Islet precursor cell (in vitro differentiated cells): ENCODE data around the gene ITPK1.
A peak's percentile ranks its signal among the peaks of the same experiment; 100 is the strongest.
"Not testable (repeated sequence)": the region's sequence is repeated elsewhere in the genome, so short reads cannot be mapped to it uniquely, and the experiment has no call there.

Experiments used
- DNase-seq: peaks from one replicate; pipeline ENCODE4 v3.0.0-alpha.2; 2018

ITPK1 gene

DNA sequence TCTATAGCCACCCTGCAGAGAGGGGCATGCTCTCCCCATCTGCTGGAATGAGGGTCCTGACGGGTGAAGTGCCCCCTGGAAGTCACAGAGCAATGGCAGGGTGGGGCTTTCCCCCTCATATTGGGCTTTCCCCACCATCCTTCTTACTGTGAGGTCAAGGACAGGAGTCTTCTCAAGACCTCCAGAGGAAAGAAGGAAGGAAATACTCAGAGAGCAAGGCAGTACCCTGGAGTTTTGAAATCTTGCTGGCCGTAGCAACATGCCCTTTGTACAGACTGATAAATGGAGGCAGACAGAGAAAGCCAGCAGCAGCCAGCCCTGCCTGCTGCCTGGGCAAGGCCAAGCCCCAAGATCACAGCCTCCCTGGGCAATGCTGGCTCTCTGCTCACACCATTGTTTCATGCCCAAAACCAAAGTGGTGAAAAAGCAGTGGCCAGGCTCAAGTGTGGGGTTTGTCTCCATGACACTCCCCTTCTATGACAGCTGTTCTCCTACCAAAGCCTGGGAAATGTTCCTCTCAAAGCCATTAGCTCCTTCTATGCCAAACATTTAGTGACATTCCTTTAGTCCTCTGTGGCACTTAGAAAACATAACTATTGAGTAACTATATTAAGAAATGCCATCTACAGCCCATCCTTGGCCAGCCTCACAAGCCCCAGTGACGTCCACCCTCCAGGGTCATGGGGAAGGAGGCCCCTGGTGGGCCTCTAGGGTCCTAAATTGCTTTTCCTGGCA is 13.2 kb upstream of the ITPK1 start:
- DNase-seq, result no peak

GRCh38 chr14:93126111-93126510 is 10.4 kb upstream of the ITPK1 start:
- no peak for DNase-seq

DNA sequence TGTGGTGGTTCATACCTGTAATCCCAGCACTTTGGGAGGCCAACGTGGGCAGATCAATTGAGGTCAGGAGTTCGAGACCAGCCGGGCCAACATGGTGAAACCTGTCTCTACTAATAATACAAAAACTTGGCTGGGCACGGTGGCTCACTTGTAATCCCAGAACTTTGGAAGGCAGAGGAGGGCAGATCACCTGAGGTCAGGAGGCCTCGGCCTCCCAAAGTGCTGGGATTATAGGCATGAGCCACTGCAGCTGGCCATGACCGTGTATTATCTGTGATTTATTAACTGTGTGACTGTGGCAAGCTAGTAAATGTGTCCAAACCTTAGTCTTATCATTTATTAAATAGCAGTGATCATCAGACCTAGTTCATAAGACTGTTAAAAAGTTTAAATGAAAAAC is 7.1 kb upstream of the ITPK1 start:
- DNase-seq, result no peak

DNA sequence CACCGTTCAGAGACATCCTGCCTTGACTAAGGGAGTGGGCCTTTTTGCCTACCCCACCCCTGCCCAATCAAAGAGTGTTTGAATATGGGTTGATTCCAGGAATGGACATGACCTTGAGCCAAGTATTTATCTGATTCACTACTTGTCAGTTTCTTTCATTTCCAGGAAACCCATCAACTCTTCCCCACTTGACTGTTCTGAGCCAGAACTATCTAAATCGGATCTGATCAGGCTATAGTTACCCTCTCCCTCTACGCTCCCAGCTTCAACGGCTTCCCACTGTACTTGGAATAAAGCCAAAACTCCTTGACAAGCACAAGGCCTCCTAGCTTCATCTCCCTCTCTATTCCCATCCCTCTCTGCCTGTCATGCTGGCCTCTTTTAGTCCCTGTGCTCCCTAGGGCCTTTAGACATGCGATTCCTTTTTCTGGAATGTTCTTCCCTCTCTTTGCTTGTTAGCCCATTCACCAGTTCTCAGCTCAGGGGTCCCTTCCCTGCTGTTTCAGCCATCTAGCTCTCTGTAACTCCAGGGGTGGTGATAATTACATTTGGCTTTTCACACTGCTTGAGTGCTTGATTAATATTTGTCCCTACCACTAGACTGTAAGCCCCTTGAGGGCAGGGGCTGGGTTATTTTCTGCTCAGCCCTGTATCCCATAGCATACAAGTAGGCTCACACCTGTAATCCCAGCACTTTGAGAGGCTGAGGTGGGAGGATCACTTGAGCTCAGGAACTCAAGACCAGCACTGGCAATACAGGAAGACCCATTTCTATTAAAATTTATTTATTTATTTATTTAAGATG is 5.5 kb upstream of the ITPK1 start:
- DNase-seq, result no peak

GRCh38 chr14:93120517-93120916 is 4.8 kb upstream of the ITPK1 start:
- no peak for DNase-seq

DNA sequence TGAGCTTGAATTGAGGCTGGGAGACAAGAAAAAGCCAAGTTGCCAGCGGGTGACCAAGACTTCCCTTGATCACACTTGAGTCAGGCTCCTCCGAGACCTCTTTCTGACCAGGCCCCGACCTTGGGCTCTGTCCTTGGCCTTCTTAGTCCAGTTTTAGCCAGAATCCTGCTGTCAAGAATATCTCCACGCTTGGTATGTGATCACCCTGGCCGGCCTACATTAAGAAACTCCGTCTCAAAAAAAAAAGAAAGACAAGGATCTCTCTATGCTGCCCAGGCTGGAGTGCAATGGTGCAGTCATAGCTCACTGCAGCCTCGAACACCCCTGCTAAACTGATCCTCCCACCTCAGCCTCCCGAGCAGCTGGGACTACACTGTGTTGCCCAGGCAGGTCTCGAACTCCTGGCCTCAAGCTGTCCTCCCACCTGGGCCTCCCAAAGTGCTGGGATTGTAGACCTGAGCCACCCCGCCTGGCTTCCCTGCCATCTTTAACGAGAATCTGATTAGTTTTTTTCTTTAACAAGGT is 1.0 kb upstream of the ITPK1 start:
- DNase-seq, result no peak

- peak; percentile 94 for DNase-seq
Observed at GRCh38 chr14:93115069-93115820, 480 bp downstream of the ITPK1 start.

- no peak for DNase-seq
Observed at GRCh38 chr14:93114713-93115068, 1.0 kb downstream of the ITPK1 start.

- no peak for DNase-seq
Observed at GRCh38 chr14:93114068-93114710, 1.5 kb downstream of the ITPK1 start.

DNA sequence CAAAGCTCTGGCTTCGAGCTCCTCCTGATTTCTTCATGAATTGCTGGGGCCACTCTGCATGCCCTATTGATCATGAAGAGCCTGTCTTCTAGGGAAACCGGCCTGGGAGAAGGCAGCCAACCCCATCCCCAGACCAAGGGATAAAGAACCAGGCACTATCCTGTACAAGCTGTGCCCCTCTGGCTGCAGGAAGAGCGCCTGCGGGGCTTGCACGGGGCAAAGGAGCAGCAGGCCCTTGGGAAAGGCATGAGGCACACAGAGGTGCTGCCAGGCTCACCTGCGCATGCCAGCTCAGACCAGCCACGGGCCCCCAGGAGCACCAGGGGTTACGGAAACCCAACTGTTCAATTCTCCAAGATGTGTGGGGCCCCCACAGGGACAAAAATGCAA is 2.1 kb downstream of the ITPK1 start:
- no peak for DNase-seq

- DNase-seq, result peak; percentile 88
Observed at GRCh38 chr14:93112891-93113677, 2.6 kb downstream of the ITPK1 start.

GRCh38 chr14:93111541-93111940 is 4.2 kb downstream of the ITPK1 start:
- DNase-seq, result not testable (repeated sequence)

GRCh38 chr14:93110856-93111419 is 4.8 kb downstream of the ITPK1 start:
- DNase-seq, result no peak

DNA sequence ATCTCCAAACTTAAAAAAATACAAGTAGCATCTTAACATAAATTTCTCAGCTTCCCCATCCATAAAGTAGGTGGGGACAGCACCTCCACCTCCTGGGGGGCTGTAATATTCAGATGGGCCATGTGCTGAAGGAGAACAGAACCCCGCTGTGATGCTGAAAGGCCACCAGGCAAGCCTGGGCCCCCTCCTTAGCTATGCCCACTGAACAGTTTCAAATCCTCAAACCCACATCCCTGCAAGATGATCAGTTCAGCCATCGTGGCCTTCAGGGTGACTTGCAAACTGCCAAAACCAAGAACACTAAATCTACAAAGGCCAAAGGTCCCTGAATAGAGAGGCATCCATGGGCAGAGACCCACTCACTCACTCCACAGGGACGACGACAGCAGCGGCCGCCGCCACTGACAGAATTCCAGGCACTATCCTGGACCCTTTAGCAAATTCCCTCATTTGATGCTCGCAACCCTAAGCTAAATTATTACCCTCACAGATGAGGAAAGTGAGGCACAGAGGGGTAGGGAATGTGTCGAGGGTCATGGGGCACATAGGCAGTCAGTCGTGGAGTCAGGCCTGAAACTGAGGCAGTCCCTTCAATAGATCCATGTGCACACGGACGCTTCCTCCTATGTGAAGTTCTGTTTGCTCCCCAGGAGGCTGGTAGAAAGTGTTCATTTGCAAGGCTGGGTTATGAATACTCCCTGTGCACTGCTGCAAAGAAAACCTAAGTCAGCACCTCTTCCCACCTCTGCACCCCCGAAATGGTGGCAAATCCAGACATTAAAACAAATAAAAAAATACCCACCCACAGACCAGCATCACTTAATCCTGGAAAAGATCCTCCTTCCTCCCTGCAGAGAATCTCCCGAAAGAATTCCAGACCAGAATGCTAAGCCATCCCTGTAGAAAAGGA is 5.9 kb downstream of the ITPK1 start:
- no peak for DNase-seq

DNA sequence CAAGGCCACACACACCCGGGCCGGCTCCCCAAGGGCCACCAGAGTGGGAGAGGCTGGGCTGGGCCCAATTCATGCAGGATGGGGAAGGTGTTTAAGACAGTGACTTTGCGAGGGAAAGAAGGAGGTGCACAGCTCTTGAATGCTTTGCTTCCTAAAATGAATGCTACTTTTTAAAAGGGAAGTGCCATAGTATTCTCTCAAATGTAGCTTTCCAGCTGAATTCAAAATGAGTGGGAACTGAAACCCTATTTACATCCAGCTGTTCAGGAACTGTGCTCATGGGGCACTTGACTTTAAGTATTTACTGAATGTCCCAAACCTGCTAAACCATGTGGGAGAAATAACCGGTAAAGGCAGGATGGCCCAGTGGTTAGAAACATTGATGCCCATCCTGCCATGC is 7.6 kb downstream of the ITPK1 start:
- DNase-seq, result no peak

- no peak for DNase-seq
Observed at GRCh38 chr14:93107453-93107852, 8.3 kb downstream of the ITPK1 start.

- DNase-seq, result no peak
Observed at GRCh38 chr14:93106541-93107156, 9.1 kb downstream of the ITPK1 start.

DNA sequence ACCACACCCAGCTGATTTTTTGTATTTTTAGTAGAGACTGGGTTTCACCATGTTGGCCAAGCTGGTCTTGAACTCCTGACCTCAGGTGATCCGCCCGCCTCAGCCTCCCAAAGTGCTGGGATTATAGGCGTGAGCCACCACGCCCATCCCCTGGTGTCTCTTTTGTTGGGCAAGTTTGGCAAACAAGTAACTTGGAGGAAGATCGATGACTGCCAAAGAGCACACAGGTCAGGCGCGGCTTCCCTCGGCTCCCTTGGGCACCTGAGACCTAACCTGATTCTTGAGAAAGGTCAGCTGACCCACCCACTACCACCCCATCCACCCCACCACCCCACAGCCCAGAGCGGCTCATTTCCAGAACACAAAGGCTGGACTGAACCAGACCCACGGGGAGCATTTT is 9.9 kb downstream of the ITPK1 start:
- DNase-seq, result not testable (repeated sequence)

DNA sequence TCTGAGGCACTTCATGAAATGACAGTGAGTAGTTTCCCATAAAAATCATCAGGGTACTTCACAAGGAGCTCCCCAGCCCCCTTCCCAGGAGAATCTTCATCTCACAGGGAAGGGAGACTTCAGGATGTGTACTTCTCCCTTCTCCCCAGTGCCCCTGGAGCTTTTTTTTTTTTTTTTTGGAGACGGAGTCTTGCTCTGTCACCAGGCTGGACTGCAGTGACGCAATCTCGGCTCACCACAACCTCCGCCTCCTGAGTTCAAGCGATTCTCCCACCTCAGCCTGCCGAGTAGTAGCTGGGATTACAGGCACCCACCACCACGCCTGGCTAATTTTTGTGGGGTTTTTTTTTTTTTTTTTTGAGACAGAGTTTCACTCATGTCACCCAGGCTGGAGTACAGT is 10.4 kb downstream of the ITPK1 start:
- peak; percentile 74 for DNase-seq

DNA sequence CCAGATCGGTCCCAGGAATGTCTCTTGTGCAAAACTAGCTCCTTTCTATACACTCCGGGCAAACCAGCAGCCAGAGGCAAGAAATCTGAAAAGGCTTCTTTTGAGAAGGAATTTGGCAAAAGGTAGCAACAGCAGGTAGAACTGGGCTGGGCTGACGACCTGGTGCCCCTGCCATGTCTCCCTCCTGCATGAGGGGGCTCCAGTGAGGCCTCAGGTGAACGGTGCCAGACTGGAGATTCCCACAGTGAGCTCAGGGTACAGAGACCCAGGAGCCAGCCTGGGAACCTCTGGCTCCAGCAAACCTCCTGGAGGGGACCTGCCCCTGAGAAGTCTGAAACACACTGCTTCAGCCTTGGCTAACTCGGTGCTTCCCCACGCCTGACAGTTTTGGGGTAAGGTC is 10.8 kb downstream of the ITPK1 start:
- DNase-seq, result no peak
